C4-2B (cell line): ENCODE data around the gene SPACA7.

ENCODE experiments used
- H3K27ac ChIP-seq: fragments of 450-650 bp; 2 replicates; pipeline ENCODE4 v1.5.1; 2017
- ZFX ChIP-seq: fragments of 450-650 bp; IDR thresholded peaks from 2 replicates; pipeline ENCODE4 v1.6.1; 2017
- TF ChIP-seq, protein P1 (sequence below): fragments of 450-650 bp; conservative IDR thresholded peaks from 2 replicates; pipeline ENCODE4 v1.5.1; 2017; ENCODE audit warnings: mild to moderate bottlenecking

The SPACA7 gene

DNA sequence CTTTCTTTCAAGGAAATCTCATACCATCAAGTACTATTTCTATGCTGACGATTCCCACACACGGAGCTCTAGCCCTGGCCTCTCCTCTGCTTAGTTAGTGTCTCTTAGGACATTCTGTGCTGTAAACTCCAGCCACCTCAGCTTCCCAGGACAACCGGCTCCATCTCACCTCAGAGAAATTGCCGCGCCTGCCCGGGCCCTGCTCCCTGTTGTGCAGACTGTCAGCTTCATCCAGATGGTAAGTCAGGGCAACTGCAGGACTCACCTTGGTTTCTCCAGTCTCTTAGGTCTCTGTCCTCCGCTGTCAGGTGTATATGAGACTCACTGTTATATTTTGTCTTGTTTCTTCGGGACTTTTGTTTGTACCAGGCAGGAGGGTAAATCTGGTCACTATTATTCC lies 98.7 kb downstream of the SPACA7 start:
- TF ChIP-seq ZFX, result no peak
- TF ChIP-seq, protein P1, sequence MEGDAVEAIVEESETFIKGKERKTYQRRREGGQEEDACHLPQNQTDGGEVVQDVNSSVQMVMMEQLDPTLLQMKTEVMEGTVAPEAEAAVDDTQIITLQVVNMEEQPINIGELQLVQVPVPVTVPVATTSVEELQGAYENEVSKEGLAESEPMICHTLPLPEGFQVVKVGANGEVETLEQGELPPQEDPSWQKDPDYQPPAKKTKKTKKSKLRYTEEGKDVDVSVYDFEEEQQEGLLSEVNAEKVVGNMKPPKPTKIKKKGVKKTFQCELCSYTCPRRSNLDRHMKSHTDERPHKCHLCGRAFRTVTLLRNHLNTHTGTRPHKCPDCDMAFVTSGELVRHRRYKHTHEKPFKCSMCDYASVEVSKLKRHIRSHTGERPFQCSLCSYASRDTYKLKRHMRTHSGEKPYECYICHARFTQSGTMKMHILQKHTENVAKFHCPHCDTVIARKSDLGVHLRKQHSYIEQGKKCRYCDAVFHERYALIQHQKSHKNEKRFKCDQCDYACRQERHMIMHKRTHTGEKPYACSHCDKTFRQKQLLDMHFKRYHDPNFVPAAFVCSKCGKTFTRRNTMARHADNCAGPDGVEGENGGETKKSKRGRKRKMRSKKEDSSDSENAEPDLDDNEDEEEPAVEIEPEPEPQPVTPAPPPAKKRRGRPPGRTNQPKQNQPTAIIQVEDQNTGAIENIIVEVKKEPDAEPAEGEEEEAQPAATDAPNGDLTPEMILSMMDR, result no peak
- H3K27ac ChIP-seq, result no peak overlapping the region

GRCh38 chr13:112475889-112476288 lies 99.7 kb downstream of the SPACA7 start:
- no peak overlapping the region for H3K27ac ChIP-seq
- TF ChIP-seq, protein P1, result no peak
- TF ChIP-seq ZFX, result no peak

DNA sequence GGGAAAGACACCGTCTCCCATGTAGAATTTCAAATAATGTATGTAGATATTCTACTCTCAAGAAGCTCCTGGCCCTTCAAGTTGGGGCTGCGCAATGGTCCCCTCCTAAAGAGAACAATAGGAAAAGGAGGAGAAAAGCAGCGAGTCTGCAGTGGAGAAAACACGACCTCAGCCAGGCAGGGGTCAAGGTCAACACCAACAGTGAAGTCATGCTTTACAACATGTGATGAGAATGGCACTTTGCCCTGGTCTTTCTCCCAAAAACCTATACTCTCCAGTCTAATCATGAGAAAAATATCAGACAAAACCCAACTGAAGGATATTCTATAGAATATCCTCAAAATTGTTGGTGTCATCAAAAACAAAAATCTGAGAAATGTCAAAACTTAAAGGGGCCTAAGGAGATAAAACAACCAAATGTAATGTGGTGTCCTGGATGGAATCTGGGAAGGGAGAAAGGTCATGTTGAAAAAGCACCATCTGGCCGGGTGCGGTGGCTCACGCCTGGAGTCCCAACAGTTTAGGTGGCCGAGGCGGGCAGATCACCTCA lies 101.0 kb downstream of the SPACA7 start:
- no peak for TF ChIP-seq ZFX
- TF ChIP-seq, protein P1, result no peak

GRCh38 chr13:112479389-112479788 lies 103.2 kb downstream of the SPACA7 start:
- no peak overlapping the region for H3K27ac ChIP-seq
- no peak for TF ChIP-seq ZFX
- TF ChIP-seq, protein P1, result no peak

More for the DNA sequence above, 101.0 kb downstream of the SPACA7 start:
- H3K27ac ChIP-seq, result no peak overlapping the region

GRCh38 chr13:112481458-112481857 lies 105.3 kb downstream of the SPACA7 start:
- no peak overlapping the region for H3K27ac ChIP-seq
- TF ChIP-seq ZFX, result no peak
- TF ChIP-seq, protein P1, result no peak

DNA sequence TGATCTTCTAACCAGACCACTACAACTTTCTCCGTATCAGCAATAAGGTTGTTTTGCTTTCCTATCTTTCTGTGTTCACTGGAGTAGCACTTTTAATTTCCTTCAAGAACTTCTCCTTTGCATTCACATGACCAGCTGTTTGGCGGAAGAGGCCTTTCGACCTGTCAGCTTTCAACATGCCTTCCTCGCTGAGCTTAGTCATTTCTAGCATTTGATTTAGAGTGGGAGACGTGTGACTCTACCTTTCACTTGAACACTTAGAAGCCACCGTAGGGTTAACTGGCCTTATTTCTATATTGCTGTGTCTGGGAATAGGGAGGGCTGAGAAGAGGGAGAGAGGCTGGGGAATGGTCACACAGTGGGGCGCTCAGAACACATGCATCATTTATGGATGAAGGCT lies 107.1 kb downstream of the SPACA7 start:
- no peak for TF ChIP-seq ZFX
- TF ChIP-seq, protein P1, result no peak
- no peak overlapping the region for H3K27ac ChIP-seq
